ENCODE results near the gene C14orf180.

C14orf180 gene

DNA sequence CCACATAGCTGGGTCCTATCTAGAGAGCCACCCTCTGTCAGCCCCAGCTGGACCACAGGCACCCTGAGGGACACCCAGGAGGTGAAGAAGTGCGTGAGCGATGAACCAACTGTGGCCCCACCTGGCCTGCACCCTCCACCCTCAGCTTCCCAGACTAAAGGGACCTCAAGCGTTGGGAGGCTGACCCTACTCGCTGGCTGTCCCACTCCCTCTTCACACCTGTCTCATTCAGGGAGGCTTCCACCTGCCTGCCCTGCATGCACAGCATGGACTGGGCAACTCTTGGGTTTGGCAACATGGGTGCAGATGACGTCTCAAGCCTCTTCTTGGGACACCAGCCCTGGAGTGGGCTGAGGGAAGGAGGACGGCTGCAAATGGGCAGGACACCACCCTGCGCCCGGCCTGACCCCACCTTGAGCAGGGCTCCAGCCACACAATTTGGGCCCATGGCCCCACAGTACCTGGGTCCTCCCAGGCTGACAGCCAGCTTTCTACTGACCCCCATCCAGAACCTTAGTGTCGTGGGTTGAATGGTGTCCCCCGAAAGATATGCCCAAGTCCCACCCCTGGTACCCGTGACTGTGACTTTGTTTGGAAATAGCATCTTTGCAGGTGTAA lies 22.9 kb downstream of the C14orf180 start:
- DNase-seq = no peak
- TF ChIP-seq EZH2 (optimal IDR thresholded peaks at IDR 0.05; ENCODE audit: low read depth, low read length) = no peak
- no peak for TF ChIP-seq EZH2phosphoT487 (IDR thresholded peaks at IDR 0.05; ENCODE audit: low read length)
- TF ChIP-seq, protein P1, sequence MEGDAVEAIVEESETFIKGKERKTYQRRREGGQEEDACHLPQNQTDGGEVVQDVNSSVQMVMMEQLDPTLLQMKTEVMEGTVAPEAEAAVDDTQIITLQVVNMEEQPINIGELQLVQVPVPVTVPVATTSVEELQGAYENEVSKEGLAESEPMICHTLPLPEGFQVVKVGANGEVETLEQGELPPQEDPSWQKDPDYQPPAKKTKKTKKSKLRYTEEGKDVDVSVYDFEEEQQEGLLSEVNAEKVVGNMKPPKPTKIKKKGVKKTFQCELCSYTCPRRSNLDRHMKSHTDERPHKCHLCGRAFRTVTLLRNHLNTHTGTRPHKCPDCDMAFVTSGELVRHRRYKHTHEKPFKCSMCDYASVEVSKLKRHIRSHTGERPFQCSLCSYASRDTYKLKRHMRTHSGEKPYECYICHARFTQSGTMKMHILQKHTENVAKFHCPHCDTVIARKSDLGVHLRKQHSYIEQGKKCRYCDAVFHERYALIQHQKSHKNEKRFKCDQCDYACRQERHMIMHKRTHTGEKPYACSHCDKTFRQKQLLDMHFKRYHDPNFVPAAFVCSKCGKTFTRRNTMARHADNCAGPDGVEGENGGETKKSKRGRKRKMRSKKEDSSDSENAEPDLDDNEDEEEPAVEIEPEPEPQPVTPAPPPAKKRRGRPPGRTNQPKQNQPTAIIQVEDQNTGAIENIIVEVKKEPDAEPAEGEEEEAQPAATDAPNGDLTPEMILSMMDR (IDR thresholded peaks at IDR 0.05; ENCODE audit: low read length) = no peak
- H3K9me2 ChIP-seq (replicated peaks; ENCODE audit: insufficient read depth, low read length) = no peaks in the 10 kb centered on the region
- no peak overlapping the region for H2AFZ ChIP-seq (ENCODE audit: low read length)
- H3F3A ChIP-seq (ENCODE audit: insufficient read depth, low read length) = no peaks in the 10 kb centered on the region
- no peak overlapping the region for H3K9ac ChIP-seq (ENCODE audit: low read length)
- no peak overlapping the region for H3K4me3 ChIP-seq (ENCODE audit: low read length)
- H3K9me3 ChIP-seq (replicated peaks; ENCODE audit: insufficient read depth, low read length) = no peaks in the 10 kb centered on the region
- no peaks in the 10 kb centered on the region for H4K20me1 ChIP-seq (ENCODE audit: insufficient read depth, low read length)
- H3K4me1 ChIP-seq (ENCODE audit: low read length) = no peaks in the 10 kb centered on the region
- no peaks in the 10 kb centered on the region for H3K79me2 ChIP-seq (ENCODE audit: low read length)
- no peak overlapping the region for H3K4me2 ChIP-seq (ENCODE audit: low read depth, low read length)
- H3K36me3 ChIP-seq (replicated peaks; ENCODE audit: insufficient read depth, low read length) = no peaks in the 10 kb centered on the region
- no peaks in the 10 kb centered on the region; the same call in 1 of the 2 replicates for H3K27me3 ChIP-seq (replicated peaks; ENCODE audit: insufficient read depth, low read length)
- H3K27ac ChIP-seq (ENCODE audit: low read length) = no peak overlapping the region

DNA sequence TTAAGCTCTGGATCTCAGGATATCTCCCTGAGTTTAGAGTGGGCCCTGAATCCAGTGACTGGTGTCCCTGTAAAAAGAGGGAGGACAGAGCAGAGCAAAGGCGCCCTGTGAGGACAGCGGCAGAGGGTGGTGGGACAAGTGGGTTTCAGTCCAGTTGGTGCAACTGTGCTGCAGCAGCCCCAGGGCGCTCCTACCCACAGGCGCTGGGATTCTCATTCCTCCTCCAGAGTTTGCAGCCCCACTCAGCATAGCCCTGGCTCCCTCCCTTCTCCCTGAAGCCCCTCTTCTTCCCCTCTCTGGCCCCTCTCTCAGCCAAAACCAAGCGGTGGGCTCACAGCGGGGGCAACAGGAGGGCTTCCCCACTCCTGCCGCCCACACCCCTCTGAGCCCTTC lies 23.4 kb downstream of the C14orf180 start:
- peaks cover 3% of the 10 kb centered on the region; the same call in 1 of the 2 replicates for H3K27me3 ChIP-seq (replicated peaks; ENCODE audit: insufficient read depth, low read length)
- H2AFZ ChIP-seq (ENCODE audit: low read length) = no peak overlapping the region
- TF ChIP-seq EZH2 (optimal IDR thresholded peaks at IDR 0.05; ENCODE audit: low read depth, low read length) = no peak
- TF ChIP-seq EZH2phosphoT487 (IDR thresholded peaks at IDR 0.05; ENCODE audit: low read length) = no peak
- TF ChIP-seq, protein P1 (IDR thresholded peaks at IDR 0.05; ENCODE audit: low read length) = no peak
- DNase-seq = no peak
- no peak overlapping the region for H3K4me2 ChIP-seq (ENCODE audit: low read depth, low read length)
- no peak overlapping the region for H3K9ac ChIP-seq (ENCODE audit: low read length)
- no peaks in the 10 kb centered on the region for H3K9me2 ChIP-seq (replicated peaks; ENCODE audit: insufficient read depth, low read length)
- no peaks in the 10 kb centered on the region for H3K79me2 ChIP-seq (ENCODE audit: low read length)
- H3K36me3 ChIP-seq (replicated peaks; ENCODE audit: insufficient read depth, low read length) = no peaks in the 10 kb centered on the region
- no peak overlapping the region for H3K27ac ChIP-seq (ENCODE audit: low read length)
- H4K20me1 ChIP-seq (ENCODE audit: insufficient read depth, low read length) = no peaks in the 10 kb centered on the region
- no peaks in the 10 kb centered on the region for H3F3A ChIP-seq (ENCODE audit: insufficient read depth, low read length)
- H3K4me3 ChIP-seq (ENCODE audit: low read length) = no peak overlapping the region
- no peaks in the 10 kb centered on the region for H3K4me1 ChIP-seq (ENCODE audit: low read length)
- no peaks in the 10 kb centered on the region for H3K9me3 ChIP-seq (replicated peaks; ENCODE audit: insufficient read depth, low read length)

DNA sequence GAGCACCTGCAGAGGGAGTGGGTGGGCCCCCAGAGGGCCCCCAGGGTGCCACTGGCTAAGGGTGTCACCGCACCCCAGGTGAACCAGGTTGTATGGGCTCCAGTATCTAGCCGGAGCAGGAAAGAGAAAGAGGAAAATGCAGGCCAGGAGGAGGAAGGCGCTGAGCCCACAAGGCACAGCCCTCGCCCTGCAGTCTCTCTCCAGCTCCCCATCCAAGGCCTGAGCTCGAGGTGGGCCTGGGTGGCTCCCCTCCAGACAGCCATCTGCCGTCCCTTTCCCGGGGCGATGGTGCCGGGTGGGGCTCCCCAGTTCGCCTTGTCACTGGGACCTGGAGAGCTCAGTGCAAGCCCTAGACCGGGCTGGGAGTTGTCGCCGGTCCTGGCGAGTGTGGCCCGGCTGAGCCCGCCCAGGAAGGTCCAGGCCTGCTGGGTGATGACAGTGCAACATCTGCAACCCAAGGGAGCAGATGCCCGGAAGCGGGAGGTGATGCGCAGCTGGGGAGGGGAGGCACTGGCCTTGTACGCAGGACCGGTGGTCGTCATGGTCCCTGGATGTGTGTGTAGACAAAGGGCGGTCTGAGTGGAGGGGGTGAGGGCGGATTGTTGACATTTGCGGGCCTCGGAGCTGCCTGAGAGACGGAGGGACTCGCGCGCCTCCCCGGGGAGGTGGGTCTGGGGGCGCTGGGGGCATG lies 24.3 kb downstream of the C14orf180 start:
- no peaks in the 10 kb centered on the region for H3K9me3 ChIP-seq (replicated peaks; ENCODE audit: insufficient read depth, low read length)

More for the DNA sequence above, 24.3 kb downstream of the C14orf180 start:
- Histone ChIP-seq H3K4me2 (ENCODE audit: low read depth, low read length) (no peak overlapping the region), H3K36me3 (replicated peaks; ENCODE audit: insufficient read depth, low read length) (no peaks in the 10 kb centered on the region), H3K4me1 (ENCODE audit: low read length) (no peaks in the 10 kb centered on the region), H2AFZ (ENCODE audit: low read length) (no peak overlapping the region), H3K27ac (ENCODE audit: low read length) (no peak overlapping the region), H3K27me3 (replicated peaks; ENCODE audit: insufficient read depth, low read length) (peaks cover 12% of the 10 kb centered on the region; the same call in 1 of the 2 replicates), H4K20me1 (ENCODE audit: insufficient read depth, low read length) (no peaks in the 10 kb centered on the region), H3K9ac (ENCODE audit: low read length) (no peak overlapping the region), H3F3A (ENCODE audit: insufficient read depth, low read length) (no peaks in the 10 kb centered on the region), H3K79me2 (ENCODE audit: low read length) (no peaks in the 10 kb centered on the region), H3K9me2 (replicated peaks; ENCODE audit: insufficient read depth, low read length) (no peaks in the 10 kb centered on the region), H3K4me3 (ENCODE audit: low read length) (no peak overlapping the region)
- TF ChIP-seq, protein P1 (IDR thresholded peaks at IDR 0.05; ENCODE audit: low read length) = no peak
- TF ChIP-seq EZH2 (optimal IDR thresholded peaks at IDR 0.05; ENCODE audit: low read depth, low read length) = no peak
- TF ChIP-seq EZH2phosphoT487 (IDR thresholded peaks at IDR 0.05; ENCODE audit: low read length) = no peak
- DNase-seq = no peak

All from MM.1S (cell line).